Hippocampal formation (tissue), 2 donors: ENCODE measurements around the gene AHNAK.
"Not testable (repeated sequence)": the region's sequence is repeated elsewhere in the genome, so short reads cannot be mapped to it uniquely, and the experiment has no call there.

Experiments
- DNase-seq, 2 donors: peaks; one replicate each; lab custom pipeline; 2025; lab: John Stamatoyannopoulos, UW

Gene AHNAK

DNA sequence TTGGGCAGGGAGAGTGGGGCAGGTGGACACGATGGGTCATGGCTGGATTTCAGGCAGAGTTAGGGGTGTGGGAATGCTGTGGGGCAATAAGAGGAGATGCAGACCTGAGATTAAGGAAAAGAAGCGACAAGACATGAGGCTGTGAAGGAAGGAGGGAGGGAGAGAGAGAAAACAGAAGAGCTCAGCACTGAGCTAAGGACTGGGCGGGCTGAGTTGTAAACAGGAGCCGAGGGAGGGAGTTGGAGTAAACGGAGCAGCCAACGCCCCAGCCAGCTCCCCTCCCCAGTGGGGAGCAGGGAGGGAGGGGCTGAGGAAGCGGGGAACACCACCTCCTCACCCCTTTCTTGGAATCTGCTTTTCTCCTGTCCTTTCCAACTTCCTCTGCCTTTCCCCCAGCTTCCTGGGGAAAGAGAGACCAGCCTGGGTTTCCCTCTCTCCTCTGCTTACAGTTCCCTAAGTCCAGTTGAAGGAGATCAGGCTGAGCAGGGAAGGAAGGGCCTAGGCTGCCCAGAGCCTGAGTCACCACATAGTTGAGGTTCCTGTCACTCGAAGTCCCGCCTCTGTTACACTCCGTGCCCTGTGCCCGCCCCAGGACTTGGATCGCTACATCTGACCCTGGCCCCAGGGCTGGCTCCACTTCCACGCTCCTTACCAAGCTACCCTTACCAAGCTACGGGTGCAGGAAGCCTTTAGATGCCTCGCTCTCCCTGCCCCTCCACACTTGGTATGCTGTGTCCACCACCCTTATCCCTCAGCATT is 6.7 kb upstream of the AHNAK start:
- DNase-seq = no peak

- no peak for DNase-seq
Observed at GRCh38 chr11:62552485-62553079, 6.0 kb upstream of the AHNAK start.

GRCh38 chr11:62550478-62550877 is 3.9 kb upstream of the AHNAK start:
- DNase-seq = not testable (repeated sequence)

DNA sequence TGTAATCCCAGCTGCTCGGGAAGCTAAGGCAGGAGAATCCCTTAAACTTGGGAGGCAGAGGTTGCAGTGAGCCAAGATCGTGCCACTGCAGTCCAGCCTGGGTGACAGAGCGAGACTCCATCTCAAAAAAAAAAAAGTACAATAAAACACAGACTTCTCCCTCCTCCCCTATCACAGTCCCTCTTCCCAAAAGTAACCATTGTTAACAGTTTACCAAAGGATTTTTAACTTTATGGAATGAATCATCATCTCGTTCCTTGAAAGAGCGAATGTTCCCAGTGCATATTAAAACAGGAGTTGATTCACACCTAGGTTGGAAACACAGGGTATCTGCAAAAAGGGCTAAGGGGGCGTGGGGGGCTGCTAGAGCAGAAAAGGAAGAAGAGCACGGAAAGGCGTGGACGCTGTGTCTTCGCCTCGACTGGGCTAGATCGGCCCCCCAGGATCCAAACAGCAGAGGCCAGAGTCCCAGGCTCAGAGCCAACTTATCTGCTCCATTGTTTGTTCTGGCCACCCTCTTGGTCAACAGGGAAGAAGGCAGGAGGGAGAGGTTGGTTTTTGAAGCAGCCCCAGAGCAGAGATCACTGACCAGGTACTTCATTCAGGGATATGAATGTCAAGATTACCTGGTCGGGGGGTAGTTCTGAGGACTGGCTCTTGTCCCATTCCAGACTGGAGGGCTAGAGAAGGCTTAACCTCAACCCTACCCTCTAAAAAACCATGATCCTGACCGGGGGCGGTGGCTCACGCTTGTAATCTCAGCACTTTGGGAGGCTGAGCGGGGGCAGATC is 2.1 kb upstream of the AHNAK start:
- no peak for DNase-seq

- DNase-seq = no peak
Observed at GRCh38 chr11:62547691-62548281, 1.2 kb upstream of the AHNAK start.

DNA sequence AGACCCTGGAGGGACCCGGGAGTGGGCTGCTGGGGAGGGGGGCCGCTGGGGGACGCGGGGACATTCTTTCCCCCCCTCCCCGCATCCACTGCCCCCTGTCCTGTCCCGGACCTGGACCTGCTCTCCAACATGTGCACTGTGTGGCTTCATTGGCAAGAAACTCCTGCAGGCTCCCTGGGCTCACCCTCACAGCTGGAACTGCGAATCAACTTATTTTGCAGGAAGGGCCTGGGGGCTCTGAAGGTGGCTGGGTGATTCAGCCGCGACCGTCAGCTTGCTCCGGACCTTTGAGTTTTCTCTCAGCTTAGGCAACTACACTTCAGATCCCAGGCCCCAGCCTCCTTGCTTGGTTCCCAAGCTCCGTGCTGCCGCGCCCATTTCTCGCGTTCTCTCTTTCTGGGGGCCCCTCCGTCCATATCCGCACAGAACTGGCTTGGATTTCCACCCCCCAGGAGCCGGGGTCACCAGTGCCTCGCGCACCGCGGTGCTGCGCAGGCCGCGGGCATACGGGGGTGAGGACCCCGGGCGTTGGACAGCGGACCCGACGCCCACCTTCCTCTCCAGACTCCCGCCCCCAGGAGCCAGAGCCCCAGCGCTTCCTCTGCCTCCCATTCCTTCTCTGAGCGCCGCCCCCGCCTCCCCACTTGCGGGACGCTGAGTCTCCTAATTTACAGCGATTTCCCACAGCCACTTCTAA is 471 bp upstream of the AHNAK start:
- no peak for DNase-seq

DNA sequence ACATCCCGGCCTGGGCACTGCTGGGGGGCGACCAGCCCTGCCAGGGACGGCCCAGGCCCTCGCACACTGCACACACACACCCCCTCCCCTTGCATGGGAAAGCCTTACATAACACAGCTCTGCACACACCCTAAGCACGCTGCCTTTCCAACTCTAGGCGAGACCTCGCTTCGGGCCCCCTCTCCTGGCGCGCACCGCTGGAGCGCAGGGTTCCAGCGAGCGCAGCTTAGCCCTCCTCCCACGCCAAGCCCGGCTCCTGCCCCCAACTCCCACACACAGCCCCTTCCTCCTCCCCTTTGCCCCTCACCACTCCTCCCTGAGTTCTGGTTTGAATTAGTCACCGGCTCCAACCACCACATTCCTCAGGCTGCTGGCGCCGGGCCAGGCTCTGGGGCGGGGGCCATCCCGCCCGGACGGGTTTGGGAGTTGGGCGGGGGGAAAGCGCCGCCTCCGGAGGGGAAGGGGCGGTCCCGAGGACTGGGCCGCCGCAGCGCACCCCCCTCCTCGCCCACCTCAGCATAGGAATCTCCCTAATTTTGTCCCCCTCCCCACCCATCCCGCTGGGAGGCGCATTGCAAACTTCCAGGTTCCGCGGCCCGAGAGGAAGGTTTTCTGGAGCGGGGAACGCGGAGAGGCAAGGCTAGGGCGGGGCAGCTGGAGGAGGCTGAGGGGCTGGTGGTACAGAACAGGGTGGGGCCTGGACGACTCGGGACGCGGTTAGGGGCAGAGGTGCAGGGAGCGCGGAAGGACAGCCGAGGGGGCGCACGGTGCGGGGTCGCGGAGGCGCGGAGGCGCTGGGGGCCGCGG is 966 bp downstream of the AHNAK start:
- DNase-seq = no peak

DNA sequence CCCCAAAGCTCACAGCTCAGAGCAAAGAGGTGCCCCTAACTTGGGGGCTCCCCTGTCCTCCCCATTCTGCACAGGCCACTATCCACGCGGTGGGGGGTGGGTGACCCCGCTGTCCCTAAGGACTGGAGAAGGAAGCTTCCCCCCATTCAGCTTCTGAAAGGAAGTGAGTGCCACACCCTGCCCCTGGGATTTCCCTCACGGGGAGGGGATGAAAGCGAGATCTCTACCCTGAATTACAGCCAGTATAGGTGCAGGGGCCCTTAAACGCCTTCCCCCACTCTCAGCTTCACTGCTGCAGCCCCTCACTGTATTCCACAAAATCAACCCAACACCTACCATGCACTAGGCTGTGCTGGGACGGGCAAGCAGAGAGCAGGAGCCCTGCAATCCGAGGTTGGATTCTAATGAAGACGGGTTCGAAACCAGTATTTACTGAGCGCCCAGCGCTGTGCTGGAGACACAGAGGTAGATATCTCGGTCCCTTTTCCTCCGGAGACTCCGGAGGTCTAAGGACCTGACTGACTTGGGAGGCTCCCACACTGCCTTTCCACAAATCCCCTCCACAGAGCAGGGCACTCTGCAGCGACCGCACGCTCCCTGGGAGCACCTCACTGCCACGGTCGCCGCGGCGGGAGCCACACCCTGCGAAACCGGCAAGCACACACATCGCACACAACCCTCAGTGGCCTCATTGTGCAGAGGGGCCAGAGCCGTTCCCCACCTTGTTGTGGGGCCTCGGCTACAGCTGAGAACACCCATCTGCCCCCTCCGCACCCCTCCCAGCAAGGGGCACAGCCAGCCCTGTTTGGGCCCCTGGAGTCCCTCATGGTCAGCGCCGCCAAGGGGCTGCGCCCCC is 1.8 kb downstream of the AHNAK start:
- DNase-seq = no peak

DNA sequence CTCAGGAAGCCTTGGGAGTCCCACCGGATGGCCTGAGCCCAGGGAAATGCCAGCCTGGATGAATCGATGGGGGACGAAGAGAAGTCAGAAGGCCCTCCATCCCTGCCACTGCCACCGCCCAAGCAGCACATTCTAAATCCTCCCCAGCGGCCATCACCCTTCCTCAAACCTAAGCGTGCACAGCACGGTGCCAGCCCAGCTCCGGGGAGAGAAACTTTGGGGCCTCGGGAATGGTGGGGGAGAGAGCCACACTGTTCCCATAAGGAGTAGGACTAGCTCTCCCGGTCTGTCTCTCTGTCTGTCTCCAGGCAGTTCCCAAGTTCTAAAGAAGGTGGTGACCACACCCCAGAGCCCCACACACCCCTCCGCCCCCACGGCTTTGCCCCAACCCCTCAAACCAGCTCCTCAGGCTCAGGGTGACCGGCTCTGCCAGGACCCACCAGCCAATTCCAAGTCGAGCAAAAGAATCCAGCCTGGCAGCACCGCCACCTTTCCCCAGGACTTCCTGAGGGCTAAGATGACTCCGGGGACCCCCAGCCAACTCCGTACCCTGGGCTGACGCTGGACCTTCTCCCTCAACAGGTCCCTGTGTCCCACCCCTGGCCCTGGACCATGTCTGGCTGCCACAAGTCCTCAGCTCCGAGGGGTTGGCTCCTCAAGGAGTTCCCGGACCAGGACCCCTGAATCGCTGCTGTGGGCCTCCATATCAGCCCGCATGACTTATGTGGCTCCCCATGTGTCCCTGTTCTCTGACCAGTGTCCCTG is 2.7 kb downstream of the AHNAK start:
- DNase-seq = no peak

DNA sequence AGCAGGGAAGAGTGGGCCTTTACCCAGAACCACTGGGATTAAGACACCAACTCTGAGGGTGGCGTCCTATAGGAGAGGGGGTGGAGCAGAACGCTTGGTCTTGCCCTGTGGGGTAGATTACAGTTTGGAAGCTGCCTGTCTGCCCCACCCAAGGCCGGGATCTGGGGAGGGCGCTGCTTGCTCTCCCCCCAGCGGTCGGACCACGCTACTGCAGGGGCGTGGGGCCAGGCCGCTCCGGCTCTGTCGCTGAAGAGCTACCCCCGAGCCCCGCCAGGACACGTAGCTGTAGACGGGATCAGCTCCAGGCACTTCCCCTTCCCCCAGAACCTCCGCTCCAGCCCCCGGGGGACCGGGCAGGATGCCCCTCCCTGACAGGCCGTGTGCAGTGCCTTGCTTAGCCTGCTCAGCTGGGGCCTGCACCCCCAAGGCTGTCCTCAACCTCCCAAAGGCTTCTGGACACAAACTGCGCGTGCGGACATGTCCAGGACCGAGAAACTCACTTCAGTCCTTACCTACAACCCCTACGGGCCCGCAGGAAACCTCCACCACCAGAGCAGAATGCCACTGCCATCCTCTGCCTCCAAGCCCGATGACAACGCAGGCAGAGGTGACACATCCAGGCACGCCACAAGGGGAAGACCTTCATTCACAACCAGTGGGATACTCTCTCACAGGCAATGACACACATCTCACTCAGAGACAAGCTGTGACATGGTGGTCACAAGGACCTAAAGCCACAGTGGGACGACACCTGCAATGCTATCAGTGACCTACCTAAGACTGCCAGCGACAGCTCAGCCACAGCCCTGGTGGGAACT is 3.6 kb downstream of the AHNAK start:
- DNase-seq = peak in 1 of 2 donors; percentile 56

DNA sequence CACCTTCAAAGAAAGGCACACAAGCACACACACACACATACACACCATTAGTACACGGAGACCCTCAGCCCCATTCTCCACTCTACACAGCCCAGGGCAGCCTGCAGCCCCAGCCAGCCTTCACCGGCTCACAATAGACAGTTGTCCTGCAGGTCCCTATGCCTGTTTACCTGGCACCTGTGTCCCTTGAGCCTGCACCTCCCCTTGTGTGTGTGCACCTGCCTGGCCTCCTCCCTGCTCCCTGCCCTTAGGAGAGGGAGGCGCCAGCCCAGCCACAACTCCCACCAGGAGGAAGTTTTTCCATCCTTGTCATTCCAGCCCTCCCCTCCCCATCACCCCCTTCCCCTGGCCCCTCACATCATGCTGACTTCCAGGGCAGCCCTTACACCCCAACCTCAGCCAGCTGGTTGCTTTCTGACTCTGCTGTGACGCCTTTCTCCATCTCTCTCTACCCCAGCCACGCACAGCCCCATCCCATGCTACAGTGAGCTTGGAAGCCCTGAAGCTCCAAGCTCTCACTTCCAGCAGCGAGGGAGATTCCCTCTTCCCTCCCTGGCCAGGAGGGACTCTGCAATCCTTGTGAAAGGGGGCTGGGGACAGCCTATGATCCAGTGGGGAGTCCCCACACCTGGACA is 4.4 kb downstream of the AHNAK start:
- no peak for DNase-seq

DNA sequence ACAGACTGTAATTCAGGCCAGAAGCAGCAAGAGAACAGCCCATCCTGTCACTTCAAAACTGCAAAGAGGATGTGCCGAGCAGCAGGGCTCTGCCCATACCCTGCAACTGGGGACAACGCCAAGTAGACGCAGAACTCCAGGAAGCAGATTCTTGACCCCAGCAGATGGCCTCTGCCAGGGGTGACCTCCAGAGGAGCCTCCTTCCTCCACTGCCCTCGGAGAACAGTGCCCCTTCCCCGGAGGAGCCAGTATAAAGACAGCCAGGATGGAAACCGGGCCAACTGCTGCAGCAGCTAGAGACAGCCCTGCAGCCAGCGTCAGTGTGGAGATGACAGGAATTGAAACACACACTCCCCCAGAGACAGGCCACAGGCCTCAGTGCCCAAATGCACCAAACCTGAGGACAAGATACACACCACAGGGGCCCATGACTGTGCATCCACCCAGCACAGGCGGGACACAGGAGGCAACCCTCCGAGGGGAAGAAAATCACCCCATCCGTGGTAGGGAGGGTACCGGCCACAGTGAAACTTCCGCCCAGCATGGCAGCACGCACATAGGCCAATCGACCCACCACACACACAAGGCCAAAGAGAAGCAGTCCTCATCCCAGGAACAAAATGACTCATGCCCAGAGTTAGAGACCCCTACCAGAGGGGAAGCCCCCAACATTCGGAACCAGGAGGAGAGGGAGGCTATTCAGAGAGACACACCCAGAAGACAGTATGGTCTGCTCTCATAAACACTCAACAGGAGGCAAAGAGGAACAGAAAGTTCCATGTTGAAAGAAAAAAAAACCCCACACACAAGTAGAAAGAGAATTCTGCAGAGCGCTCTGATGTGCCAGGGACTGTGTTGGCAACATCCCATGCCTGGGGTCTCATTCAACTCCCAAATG is 5.6 kb downstream of the AHNAK start:
- peak in 1 of 2 donors; percentile 28 for DNase-seq

- no peak for DNase-seq
Observed at GRCh38 chr11:62539238-62539925, 7.2 kb downstream of the AHNAK start.

- DNase-seq = no peak
Observed at GRCh38 chr11:62538470-62539237, 8.0 kb downstream of the AHNAK start.

- DNase-seq = no peak
Observed at GRCh38 chr11:62536301-62536957, 10.2 kb downstream of the AHNAK start.
